HG02798 (cell line): Measurements from ENCODE around the gene SRCIN1.

Experiments
- ATAC-seq: cut with Tn5 transposase; IDR thresholded peaks from one replicate; pipeline ENCODE4 v1.9.1; 2021; ENCODE audit warnings: mild to moderate bottlenecking; ENCODE audit not compliant: unreplicated experiment, poor library complexity

Gene SRCIN1

DNA sequence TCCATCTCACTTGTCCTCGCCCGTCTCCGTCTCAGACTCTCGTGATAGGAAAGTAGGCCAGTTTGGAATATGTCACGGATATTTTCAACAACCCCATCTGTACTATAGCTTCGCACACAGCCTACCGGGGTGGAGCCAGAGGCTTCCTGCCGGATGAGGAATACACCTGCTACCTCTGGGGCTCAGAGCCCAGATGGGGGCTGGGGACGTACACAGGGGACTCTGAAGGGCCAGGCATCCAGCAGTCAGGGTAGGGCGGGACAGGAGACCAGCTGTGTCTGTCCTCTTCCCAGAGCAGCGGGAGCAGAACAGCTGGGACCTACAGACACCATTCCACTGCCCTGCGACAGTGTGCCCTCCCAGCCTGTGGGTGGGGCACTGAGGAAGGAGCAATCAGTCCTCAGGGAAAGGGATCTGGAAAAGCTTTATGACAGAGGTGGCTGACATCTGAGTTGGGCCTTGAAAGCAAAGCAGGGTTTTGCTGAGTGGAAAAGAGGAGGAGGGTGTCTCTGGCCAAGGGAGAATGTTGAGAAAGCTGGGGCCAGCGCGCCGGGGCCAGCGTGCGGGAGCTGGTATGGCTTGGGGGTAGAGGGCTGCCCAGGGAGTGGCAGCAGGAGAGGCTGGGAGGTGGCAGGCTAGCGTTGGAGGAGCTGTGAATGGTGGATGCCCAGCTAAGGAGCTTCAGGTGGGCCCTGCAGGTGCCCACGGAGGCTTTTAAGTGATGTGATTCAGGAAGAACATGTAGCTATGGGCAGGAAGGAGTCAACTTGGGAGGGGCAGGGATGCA, 11.5 kb upstream of the SRCIN1 start:
- no peak for ATAC-seq

DNA sequence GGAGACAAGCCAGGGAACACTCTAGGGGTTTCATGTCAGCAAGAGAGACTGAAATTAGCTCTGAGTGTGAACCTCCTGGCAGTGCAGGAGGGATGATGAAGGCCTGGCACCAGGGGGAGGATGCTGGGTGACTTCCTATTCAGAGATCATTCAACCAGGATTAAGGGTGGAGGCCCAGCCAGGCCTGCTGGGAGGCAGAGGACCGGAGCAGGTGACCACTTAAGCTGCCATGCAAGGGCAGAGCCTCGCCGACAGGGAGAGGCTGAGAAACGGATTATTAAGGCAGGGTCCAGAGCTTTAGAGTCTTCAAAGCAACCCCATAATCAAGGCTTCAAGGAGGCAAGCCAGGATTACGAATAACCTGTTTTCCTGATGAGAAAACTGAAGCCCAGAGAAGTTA, 10.6 kb upstream of the SRCIN1 start:
- ATAC-seq, result no peak

DNA sequence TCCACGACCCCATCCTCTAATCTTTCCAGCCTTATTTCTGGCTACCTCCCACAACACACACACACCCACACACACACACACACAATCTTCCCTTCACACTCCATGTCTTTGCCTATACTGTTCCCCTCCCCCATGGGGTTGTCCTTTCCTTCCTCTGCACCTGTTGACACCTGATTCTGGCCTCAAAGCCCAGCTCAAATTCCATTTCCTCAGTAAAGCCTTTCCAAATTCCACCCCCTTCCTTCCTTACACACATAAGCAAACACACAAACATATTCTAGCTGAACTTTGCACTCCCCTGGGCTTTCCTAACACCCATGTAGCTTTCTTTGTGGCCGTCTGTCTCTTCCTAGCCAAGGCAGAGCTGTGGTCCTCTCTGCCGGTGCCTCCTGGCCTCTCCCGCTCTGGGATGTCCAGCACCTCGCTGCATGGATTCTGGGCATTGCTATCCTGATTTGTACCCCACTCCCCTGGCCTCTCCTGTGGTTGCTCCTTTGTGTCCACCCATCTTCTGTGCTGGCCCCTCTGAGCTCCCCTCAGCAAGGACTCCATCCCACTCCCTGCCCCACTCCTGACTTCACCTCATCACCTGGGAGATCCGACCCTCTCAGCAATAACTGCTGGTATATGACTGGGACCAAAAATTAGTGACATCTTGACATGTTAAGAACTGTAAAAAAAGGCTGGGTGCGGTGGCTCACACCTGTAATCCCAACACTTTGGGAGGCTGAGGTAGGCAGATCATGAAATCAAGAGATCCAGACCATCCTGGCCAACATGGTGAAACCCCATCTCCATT, 8.4 kb upstream of the SRCIN1 start:
- no peak for ATAC-seq

DNA sequence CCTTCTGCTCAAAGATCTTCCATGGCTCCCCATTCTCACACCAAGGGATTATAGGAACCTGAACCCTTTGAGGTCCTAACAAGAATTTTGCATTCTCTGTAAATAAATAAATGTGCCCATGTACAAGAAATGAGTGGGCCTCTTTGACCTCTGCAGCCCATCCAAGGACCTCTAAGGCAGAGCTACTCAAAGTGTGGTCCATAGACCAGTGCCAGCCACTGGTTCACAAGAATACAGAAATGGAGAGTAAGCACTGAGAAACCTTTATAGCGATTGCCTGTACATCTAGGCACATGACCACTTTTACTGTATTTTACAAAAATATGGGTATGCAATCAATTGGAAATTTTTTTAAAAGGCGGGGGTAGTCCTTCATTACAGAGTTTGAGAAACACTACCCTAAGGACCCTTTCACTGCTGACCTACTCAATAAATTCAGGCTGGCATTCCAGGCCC, 7.8 kb upstream of the SRCIN1 start:
- ATAC-seq, result no peak

DNA sequence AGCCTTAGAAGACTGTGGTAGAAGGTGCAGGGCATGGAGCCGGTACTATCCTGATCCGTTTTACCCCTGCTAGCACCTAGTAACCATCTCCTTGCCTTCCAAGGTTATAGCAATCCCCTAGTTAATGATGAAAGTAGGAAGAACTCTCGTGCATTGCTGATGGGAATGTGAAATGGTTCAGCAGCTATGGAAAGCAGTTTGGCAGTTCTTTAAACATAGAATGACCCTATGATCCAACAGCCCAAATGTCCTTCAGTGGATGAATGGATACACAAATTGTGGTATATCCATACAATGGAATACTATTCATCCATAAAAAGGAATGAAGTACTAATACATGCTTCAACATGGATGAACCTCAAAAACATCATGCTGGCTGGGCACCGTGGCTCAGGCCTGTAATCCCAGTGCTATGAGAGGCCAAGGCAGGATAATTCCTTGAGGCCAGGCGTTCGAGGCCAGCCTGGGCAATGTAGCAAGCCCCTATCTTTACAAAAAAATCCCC, 6.2 kb upstream of the SRCIN1 start:
- ATAC-seq, result no peak

- no peak for ATAC-seq
Measured at GRCh38 chr17:38611070-38611786, 5.5 kb upstream of the SRCIN1 start.

- no peak for ATAC-seq
Measured at GRCh38 chr17:38609280-38610031, 3.7 kb upstream of the SRCIN1 start.

GRCh38 chr17:38608648-38609047, 2.9 kb upstream of the SRCIN1 start:
- no peak for ATAC-seq

GRCh38 chr17:38606646-38607611, 1.2 kb upstream of the SRCIN1 start:
- ATAC-seq, result no peak

DNA sequence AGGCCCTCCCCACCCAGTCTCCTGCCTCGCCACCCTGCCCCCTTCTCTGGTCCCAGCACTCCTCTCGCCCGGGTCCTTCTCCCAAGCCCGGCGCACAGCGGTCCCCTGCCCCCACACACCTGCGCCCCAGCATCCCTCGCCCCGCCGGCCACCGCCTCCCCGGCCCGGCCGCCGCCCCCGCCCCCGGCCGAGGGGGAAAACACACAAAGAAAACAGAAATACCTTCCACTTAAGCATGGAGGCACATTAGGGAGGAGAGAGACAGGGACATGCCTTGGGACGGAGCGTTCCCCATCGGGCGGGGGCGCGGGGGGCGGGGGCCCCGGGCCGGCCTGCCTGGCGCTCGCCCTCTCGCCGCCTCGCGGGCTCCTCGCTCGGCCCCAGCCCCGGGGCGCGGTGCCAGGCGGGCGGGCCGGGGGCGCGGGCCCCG, 326 bp downstream of the SRCIN1 start:
- ATAC-seq, result no peak

DNA sequence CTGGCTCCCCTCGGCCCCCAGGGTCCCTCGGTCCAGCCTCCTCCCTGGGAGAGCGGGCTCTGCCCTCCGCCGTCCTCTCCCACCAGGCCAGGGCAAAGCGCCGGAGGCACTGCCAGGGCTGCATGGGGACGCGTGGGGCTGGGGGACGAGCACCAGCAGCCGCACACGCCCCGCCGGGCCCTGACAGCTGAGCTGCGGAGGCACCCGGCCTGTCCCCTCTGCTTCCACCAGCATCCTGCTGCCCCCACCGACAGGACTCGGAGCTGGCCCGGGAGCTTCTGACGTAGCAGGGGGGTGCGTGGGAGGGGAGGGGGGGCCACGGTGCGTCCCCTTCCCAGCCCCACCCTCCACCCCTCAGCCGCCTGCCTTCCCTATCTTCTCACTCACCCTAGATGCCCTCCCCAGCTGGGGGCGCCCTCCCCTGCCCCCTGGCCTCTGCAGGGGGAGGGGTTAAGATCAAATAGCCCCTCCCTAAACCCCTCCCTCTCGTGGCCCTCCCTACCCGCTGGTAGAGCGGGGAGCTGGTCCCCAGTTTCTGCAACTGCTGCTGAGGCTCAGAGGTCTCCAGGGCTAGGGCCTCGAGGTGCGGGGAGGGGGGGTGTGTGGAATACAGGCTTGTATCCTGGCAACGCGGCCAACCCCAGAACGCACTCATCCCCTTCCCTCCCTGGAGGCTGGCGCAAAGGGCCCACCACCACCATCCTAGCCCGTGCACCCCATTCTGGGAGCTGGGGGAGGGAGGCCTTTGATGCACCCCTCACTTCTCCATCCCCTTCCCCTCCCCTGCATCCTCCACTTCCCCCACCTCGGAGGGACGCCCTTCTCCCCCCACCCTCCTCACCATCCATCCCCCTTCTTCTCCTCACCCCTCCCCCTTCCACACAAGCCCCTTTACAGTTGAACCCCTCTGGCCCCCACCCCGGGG, 1.0 kb downstream of the SRCIN1 start:
- no peak for ATAC-seq

DNA sequence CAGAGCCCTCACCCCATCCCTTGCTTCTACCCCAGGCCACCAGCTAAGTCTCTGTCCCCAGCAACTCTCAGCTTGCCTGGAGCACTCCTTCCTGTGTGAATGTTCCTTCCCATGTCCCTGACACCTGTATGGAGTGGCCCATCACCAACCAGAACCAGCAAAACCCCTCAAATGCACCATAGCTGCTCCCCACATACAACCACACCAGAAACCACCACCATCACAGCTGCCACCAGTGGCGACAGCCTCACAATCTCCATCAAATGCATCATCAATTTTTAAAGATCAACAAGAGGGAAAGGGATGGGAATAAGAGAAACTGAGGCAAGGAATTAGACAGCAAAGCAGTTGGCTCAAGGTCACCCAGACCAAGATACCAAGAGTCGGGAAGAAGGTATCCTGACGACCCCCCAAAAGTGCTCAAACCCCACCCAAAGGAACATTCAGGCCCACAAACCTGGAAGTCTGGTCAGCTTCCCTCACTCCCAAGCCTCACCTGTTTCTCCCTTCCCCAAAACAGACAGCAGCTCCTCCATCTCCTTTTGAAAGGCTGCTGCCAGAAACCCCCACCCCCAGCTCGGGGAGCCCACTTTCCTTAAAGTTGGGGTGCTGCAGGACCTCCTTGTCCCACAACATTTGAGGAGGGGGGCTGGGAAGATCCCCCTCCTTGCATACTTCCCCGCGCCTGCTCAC, 1.8 kb downstream of the SRCIN1 start:
- no peak for ATAC-seq

DNA sequence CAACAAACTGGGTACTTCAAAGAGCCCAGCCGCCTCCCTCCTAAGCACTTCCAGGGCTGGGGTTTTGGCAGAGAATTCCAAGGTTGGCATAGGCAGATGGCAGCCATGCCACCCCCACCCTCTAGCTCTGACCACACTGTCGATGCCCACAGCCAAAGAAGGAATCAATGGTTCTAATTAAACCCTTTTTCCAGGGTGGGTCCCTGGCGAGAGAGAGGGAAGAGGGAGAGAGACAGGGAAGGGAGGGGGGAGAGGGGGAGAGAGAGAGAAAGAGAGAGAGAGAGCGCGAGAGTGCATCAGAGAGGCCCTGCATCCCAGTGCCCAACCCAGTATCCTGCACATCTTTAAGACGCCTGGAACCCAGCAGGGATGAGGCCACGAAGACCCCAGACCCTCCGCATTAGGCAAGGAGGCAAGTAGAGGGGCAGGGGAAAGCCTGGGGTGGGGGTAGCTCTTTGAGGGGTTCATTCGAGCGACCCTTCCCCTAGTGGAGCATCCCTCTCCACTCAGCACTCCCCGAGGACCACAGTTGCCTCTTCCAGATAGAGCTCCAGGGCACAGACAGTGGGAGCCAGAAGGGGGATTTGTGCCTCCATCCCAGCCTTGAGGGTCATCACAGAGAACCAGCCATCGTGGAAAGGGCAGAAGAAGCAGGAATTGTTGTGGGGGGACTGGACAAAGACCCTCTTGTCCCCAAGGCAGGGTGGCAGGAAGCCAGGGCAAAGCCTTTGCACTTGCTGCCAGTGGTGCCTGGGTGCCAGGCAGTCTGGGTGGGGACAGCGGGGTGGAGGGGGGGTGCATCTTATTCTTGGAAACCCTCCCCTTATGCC, 2.6 kb downstream of the SRCIN1 start:
- no peak for ATAC-seq

- no peak for ATAC-seq
Measured at GRCh38 chr17:38602453-38602852, 3.3 kb downstream of the SRCIN1 start.

DNA sequence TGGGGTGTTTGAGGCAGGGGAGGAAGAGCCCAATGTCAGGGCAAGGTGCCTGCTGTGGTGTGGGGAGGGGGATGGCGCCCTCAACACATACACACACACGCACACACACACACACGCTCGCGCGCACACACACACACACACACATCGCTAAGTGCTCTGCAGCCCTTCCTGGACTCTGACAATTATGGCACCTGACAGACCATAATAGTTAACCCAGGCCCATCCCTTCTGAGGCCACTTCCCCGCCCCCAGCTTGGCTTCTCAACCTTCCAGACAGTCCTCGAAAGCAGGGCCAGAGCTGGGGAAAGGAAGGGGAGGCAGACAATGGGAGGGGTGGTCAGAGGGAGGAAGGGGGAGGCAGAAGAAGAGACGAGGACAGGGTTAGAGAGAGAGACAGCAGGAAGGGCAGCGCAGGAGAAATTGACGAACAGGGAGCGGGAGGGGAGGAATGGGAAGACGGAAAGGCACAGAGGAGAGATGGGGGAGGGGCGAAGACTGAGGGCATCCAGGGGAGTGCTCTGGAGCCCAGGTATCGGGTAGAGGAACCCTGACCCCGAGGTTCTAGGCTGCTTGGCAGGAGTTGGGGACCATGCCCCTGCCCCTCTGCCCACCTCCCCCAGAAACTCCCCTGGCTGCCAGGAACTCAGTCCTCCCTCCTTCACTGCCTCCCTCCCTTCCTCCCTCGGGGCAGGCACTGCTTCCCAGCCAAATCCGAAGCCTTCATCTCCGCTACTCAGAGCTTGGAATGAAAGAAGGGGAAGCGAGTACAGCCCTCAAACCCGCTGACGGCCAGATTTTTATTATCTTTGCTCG, 4.0 kb downstream of the SRCIN1 start:
- ATAC-seq, result no peak

DNA sequence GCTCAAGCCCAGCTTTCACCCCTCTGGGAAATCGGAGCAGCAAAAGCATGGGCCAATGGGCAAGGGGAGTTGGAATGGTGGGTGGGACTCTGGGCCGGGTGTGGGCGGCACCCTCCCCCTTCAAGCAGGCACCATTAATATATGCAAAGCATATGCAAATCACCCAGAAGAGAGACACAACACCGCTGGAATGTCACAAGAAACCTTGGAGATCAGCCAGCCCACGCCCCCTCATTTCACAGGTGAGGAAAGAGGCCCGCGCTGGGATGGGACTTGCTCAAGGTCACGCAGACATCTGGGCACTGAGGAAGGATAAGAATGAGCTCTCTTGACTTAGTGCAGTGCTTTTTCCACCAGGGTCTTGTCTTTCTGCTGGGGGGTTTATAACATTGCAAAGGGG, 4.8 kb downstream of the SRCIN1 start:
- ATAC-seq, result no peak
